Measurements from ENCODE around the gene MCM9. TPM values are rescaled to one million over a fixed set of nuclear protein-coding genes. Genes with fewer than 3 reads are reported as not detected.

Gene MCM9
- polyA plus RNA-seq, 2 of the 4 experiments (the other 2 are of a cell fraction), result 5.1 to 5.4 TPM

DNA sequence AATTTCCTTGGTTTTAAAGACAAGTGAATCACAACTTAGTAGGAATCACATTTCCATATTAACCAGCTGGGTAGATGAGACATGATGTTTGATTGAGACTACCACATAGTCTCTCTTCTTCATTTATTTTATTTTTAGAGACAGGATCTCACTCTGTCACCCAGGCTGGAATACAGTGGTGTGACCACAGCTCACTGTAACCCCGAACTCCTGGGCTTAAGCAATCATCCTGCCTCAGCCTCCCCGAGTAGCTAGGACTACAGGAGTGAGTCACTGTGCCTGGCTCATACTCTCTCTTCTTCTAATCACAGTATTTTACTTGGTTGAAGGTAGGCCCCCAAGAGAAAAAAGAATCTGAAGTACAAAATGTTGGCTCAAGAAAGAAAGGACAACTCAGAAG is 121.2 kb downstream of the MCM9 start:
- no peak for TF ChIP-seq CEBPB (IDR thresholded peaks at IDR 0.05)
- TF ChIP-seq, protein P1, sequence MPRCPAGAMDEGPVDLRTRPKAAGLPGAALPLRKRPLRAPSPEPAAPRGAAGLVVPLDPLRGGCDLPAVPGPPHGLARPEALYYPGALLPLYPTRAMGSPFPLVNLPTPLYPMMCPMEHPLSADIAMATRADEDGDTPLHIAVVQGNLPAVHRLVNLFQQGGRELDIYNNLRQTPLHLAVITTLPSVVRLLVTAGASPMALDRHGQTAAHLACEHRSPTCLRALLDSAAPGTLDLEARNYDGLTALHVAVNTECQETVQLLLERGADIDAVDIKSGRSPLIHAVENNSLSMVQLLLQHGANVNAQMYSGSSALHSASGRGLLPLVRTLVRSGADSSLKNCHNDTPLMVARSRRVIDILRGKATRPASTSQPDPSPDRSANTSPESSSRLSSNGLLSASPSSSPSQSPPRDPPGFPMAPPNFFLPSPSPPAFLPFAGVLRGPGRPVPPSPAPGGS (IDR thresholded peaks at IDR 0.05), result no peak
- no peak for TF ChIP-seq CHD4 (IDR thresholded peaks at IDR 0.05; ENCODE audit: borderline replicate concordance)
- no peak for TF ChIP-seq SMC3 (IDR thresholded peaks at IDR 0.05)
- no peak for TF ChIP-seq ZNF302 (CRISPR knock-in tag; IDR thresholded peaks at IDR 0.05)
- TF ChIP-seq, protein P2, sequence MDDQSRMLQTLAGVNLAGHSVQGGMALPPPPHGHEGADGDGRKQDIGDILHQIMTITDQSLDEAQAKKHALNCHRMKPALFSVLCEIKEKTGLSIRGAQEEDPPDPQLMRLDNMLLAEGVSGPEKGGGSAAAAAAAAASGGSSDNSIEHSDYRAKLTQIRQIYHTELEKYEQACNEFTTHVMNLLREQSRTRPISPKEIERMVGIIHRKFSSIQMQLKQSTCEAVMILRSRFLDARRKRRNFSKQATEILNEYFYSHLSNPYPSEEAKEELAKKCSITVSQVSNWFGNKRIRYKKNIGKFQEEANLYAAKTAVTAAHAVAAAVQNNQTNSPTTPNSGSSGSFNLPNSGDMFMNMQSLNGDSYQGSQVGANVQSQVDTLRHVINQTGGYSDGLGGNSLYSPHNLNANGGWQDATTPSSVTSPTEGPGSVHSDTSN (IDR thresholded peaks at IDR 0.05), result no peak
- no peak for TF ChIP-seq HDAC2 (IDR thresholded peaks at IDR 0.05)
- no peak for TF ChIP-seq EHMT2 (IDR thresholded peaks at IDR 0.05; ENCODE audit: low read depth)
- WGBS (ENCODE audit: missing lambda C conversion rate), result 72% methylated on average over 2 of the region's 2 CpGs
- CTCF ChIA-PET, result interaction anchor here (0.9 kb wide), 1 partner anchor 530 kb away, joined by 3 read pairs; no protein-coding TSS in a partner anchor
- Histone ChIP-seq H3K4me3 (no peak overlapping the region), H3K4me2 (no peak overlapping the region), H3K4me1 (no peaks in the 10 kb centered on the region), H3K9me3 (no peaks in the 10 kb centered on the region), H3K27ac (no peak overlapping the region)
- no peak for ATAC-seq
- DNase-seq (ENCODE audit: low read depth in 1 of 2, low spot score in 1 of 2), result no peak
- POLR2A ChIA-PET, result no interaction called here
- no peak for FAIRE-seq

DNA sequence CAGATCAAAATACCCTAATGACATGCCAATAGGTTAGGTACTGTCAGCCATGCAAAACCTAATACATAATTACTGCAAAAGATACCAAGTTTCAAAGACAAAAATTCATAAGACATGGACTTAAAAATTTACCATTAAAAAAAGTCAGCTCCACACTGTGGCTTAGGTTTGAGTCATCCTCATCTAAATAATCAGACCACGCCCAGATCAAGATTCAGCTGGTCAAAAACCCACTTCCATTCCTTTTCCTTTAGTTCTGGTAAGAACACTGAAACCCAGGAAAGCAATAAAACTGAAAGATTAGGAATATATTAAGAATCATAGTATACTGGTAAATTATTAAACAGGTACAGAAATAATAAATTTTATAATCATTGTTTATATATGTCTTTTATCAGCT is 122.0 kb downstream of the MCM9 start:
- Histone ChIP-seq H3K27ac (no peak overlapping the region), H3K4me1 (no peaks in the 10 kb centered on the region), H3K4me2 (no peak overlapping the region), H3K4me3 (no peak overlapping the region), H3K9me3 (no peaks in the 10 kb centered on the region)
- no peak for DNase-seq (ENCODE audit: low read depth in 1 of 2, low spot score in 1 of 2)
- ATAC-seq, result no peak
- POLR2A ChIA-PET, result no interaction called here
- WGBS (ENCODE audit: missing lambda C conversion rate), result 90% methylated on average over 1 of the region's 1 CpG
- TF ChIP-seq ZFP36 (IDR thresholded peaks at IDR 0.05; ENCODE audit: borderline replicate concordance, partially characterized antibody), result no peak
- TF ChIP-seq, protein P3, sequence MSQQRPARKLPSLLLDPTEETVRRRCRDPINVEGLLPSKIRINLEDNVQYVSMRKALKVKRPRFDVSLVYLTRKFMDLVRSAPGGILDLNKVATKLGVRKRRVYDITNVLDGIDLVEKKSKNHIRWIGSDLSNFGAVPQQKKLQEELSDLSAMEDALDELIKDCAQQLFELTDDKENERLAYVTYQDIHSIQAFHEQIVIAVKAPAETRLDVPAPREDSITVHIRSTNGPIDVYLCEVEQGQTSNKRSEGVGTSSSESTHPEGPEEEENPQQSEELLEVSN (IDR thresholded peaks at IDR 0.05; ENCODE audit: borderline replicate concordance, low read depth), result no peak
- TF ChIP-seq MAZ (IDR thresholded peaks at IDR 0.05; ENCODE audit: borderline replicate concordance, low read depth, low read length), result no peak
- TF ChIP-seq, protein P4, sequence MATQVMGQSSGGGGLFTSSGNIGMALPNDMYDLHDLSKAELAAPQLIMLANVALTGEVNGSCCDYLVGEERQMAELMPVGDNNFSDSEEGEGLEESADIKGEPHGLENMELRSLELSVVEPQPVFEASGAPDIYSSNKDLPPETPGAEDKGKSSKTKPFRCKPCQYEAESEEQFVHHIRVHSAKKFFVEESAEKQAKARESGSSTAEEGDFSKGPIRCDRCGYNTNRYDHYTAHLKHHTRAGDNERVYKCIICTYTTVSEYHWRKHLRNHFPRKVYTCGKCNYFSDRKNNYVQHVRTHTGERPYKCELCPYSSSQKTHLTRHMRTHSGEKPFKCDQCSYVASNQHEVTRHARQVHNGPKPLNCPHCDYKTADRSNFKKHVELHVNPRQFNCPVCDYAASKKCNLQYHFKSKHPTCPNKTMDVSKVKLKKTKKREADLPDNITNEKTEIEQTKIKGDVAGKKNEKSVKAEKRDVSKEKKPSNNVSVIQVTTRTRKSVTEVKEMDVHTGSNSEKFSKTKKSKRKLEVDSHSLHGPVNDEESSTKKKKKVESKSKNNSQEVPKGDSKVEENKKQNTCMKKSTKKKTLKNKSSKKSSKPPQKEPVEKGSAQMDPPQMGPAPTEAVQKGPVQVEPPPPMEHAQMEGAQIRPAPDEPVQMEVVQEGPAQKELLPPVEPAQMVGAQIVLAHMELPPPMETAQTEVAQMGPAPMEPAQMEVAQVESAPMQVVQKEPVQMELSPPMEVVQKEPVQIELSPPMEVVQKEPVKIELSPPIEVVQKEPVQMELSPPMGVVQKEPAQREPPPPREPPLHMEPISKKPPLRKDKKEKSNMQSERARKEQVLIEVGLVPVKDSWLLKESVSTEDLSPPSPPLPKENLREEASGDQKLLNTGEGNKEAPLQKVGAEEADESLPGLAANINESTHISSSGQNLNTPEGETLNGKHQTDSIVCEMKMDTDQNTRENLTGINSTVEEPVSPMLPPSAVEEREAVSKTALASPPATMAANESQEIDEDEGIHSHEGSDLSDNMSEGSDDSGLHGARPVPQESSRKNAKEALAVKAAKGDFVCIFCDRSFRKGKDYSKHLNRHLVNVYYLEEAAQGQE (IDR thresholded peaks at IDR 0.05), result no peak
- TF ChIP-seq, protein P5, sequence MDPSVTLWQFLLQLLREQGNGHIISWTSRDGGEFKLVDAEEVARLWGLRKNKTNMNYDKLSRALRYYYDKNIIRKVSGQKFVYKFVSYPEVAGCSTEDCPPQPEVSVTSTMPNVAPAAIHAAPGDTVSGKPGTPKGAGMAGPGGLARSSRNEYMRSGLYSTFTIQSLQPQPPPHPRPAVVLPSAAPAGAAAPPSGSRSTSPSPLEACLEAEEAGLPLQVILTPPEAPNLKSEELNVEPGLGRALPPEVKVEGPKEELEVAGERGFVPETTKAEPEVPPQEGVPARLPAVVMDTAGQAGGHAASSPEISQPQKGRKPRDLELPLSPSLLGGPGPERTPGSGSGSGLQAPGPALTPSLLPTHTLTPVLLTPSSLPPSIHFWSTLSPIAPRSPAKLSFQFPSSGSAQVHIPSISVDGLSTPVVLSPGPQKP (IDR thresholded peaks at IDR 0.05; ENCODE audit: low read depth, low read length), result no peak
- TF ChIP-seq, protein P6, sequence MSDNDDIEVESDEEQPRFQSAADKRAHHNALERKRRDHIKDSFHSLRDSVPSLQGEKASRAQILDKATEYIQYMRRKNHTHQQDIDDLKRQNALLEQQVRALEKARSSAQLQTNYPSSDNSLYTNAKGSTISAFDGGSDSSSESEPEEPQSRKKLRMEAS (IDR thresholded peaks at IDR 0.05), result no peak
- TF ChIP-seq CHD4 (IDR thresholded peaks at IDR 0.05; ENCODE audit: borderline replicate concordance), result no peak
- TF ChIP-seq FOSB (CRISPR knock-in tag; IDR thresholded peaks at IDR 0.05), result no peak
- TF ChIP-seq, protein P7, sequence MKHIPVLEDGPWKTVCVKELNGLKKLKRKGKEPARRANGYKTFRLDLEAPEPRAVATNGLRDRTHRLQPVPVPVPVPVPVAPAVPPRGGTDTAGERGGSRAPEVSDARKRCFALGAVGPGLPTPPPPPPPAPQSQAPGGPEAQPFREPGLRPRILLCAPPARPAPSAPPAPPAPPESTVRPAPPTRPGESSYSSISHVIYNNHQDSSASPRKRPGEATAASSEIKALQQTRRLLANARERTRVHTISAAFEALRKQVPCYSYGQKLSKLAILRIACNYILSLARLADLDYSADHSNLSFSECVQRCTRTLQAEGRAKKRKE (CRISPR knock-in tag; IDR thresholded peaks at IDR 0.05; ENCODE audit: low read depth), result no peak
- TF ChIP-seq SMC3 (IDR thresholded peaks at IDR 0.05), result no peak
- CTCF ChIA-PET, result interaction anchor here (0.9 kb wide), 1 partner anchor 530 kb away, joined by 3 read pairs; no protein-coding TSS in a partner anchor
- FAIRE-seq, result no peak

Data from A549 (cell line).